Stimulated activated naive CD4-positive, alpha-beta T cell (primary cell): ENCODE results near the gene TRAPPC11.
"Not testable (repeated sequence)": the region's sequence is repeated elsewhere in the genome, so short reads cannot be mapped to it uniquely, and the experiment has no call there.

Source experiments
- DNase-seq, 6 experiments: peaks; one replicate each; lab custom pipeline; 2025; lab: John Stamatoyannopoulos, UW

TRAPPC11 gene

DNA sequence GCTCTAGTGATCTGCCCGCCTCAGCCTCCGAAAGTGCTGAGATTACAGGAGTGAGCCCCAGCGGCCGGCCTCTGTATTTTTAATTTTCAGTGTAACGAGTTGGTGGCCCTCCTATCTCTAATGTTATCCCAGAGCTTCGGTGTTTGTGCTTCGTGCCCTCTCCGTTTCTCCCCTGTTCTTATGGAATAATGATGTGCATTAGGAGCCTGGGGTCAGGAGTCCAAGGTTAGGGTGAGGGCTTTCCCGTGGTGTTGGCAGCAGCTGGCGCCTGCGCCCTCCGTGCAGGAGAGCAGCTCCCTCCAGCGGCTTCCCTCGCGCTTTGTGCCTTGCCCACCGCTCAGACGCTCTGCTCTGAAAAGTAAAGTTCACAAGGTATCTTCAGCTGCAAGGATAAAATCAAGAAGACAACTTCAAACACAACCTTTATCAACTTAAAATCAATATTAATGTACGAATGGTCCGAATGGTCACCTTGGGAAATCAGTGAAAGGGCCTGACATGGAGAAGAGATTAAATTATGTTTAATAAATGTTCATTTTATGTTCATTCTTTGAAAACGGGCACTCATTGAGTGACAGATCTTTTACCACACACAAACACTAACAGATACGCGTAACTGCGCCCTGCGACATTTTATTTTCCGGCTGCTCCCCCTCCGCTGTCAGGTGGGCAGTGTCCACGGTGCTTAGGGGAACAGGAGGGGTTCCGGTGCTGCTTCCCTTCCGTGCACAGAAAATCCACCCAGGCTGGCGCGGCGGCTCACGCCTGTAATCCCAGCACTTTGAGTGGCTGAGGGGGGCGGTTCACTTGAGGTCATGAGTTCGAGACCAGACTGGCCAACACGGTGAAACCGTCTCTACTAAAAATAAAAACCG lies 62.4 kb downstream of the TRAPPC11 start:
- DNase-seq: peak in 5 of 6 experiments; percentile 23 to 32 (median 27)

DNA sequence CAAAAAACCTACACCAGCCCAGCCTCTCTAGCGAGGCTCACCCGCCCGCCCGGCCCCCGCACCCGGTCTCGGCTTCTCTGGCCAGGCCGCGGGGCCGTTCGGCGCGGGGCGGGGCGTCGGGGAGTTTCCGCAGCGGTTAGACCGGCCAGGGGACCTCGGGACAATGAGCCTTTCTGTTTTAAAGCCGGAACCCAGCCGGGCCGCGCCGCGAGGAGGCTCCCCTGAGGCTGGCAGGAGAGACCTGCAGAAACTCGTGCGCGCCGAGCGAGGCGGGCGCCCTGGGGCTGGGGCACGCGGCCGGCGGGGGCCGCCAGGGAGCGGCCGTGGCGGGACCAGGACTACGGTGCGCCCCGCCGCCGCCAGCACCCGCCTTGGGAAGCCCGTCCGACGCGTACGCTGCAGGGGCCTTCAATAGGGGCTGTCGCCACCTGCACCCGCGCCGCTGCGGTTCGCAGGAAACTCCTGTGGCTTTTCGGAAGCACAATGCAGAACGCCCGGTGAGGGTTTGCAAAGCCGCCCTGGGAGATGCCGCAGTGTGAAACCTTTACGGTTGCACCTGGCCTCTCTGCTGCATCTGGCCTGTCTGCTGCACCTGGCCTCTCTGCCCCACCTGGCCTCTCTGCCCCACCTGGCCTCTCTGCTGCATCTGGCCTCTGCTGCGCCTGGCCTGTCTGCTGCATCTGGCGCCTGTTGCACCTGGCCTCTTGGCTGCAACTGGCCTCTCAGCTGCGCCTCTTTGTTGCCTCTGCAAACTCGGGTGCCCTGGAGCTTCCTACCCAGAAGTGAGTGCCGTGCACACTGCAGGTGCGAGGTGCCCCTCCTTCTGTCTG lies 63.9 kb downstream of the TRAPPC11 start:
- peak; percentile 15 to 49 (median 41) for DNase-seq

DNA sequence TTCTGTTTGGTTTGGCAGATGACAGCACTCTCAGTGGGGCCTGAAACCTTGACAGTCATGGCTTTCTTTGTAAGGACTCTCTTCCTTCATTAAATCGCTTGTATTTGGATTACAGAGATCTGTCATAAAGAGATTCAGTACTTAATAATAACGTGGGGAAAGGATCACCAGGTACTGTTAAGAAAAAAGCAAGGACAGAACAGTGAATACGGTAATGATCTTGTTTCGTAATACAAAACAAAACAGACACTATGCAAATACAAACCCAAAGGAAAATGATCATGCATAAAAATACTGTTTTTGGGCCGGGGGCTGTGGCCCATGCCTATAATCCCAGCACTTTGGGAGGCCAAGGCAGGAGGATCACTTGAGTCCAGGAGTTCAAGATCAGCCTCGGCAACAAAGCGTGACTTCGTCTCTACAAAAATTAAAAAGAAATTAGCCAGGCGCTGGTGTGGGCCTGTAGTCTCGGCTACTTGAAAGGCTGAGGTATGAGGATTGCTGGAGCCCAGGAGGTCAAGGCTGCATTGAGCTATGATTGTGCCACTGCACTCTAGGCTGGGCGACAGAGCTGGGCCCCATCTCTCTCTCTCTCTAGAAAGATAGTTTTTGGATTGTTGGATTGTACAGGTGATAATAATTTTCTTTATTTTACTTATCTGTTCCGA lies 64.6 kb downstream of the TRAPPC11 start:
- DNase-seq: no peak

DNA sequence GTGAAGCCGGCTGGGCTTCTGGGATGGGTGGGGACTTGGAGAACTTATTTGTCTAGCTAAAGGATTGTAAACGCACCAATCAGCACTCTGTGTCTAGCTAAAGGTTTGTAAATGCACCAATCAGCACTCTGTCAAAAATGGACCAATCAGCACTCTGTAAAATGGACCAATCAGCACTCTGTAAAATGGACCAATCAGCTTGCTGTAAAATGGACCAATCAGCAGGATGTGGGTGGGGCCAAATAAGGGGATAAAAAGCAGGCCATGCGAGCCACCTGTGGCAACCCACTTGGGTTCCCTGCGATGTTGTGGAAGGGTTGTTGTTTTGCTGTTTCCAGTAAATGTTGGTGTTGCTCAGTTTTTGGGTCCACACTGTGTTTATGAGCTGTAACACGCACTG lies 66.5 kb downstream of the TRAPPC11 start:
- DNase-seq: not testable (repeated sequence)

DNA sequence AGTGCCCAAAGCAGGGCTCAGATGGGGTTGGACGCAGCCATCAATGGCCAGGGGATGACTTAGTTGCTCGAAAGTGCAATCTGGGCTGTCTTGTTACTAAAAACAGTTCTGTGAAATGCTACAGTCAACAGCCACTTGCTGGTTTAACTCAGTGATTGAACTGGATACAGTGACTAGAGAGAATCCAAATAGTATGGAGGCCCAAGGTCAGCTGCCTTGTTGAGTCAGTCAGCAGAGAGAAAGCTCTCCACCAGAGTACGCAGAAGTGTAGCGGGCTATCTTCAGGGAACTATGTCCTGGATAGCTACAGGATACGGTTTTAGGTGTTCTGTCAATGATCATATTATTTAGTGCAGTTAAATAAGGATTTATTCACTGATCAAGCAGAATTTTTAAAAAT lies 68.4 kb downstream of the TRAPPC11 start:
- no peak for DNase-seq

DNA sequence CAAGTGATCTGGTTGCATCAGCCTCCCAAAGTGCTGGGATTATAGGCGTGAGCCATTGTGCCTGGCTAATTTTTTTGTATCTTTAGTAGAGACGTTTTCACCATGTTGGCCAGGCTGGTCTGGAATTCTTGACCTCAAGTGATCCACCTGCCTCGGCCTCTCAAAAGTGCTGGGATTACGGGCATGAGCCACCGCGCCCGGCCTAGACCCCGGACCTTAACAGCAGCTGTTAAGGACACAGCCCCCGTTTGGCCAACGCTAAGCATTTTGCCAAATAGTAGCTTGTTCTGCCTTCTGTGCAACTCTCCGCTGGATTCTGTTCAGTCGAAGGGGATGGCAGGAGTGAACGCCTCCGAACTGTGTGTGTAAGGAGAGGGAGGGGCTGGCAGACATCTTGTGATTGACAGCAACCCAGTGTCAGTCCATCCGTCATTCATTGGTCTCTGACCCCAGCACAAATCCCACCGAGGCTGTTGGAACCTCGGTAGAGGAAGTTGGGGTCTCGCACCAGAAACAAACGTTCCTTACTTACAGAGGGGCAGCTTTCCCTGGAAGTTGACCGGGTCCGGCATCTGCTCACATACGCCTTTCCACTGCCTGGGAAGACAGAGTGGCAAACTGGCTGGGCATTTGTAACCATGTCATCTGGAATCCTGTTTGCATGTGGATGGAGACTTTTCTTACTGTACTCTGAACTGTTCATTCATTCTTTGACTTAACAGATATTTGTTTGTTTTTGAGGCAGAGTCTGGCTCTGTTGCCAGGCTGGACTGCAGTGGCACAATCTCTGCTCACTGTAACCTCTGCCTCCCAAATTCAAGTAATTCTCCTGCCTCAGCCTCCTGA lies 69.4 kb downstream of the TRAPPC11 start:
- no peak for DNase-seq

DNA sequence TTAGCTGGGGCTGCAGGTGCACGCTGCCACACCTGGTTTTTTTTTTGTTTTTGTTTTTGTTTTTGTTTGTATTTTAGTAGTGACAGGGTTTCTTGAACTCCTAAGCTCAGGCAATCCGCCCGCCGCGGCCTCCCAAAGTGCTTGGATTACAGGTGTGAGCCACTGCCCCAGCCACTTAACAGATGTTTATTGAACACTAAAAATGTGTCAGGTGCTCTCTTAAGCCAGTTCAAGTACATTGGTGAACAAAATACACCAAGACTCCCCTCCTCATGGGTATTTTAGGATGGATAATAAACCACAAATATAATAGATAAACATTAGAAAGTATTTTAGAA lies 69.9 kb downstream of the TRAPPC11 start:
- no peak for DNase-seq

DNA sequence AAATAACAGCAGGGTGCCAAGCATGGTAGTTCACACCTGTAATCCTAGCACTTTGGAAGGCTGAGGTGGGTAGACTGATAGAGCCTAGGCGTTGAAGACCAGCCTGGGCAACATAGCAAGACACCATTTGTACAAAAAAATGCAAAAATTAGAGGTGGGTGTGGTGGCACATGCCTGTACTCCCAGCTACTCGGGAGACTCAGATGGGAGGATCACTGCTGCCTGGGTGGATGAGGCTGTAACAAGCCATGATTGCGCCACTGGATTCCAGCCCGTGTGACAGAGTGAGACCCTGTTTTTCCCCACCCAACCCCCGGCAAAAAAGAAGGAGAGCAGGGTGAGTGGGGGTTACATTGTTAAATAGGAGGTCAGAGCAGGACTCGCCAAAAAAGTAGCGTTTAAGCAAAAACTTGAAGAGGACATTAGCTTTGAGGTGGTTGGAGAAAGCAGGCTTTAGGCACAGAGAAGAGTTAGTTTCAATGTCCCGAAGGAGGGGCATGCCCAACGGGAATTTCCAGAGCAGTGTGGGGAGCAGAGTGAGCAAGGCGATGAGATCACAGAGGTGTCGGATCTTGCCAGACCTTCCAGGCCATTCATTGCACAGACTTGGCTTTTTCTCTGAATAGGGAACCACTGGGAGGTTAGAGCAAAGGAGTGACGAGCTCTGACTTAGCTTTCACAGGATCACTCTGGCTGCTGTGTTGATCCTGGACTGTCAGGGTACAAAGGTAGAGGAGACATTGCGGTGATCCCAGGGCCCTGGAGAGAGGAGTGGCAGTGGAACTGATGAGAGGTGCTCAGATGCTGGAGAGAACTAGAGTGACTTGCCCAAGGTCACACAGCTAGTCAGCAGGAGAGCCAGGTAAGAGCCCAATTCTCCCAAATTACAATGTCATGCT lies 70.6 kb downstream of the TRAPPC11 start:
- DNase-seq: no peak

DNA sequence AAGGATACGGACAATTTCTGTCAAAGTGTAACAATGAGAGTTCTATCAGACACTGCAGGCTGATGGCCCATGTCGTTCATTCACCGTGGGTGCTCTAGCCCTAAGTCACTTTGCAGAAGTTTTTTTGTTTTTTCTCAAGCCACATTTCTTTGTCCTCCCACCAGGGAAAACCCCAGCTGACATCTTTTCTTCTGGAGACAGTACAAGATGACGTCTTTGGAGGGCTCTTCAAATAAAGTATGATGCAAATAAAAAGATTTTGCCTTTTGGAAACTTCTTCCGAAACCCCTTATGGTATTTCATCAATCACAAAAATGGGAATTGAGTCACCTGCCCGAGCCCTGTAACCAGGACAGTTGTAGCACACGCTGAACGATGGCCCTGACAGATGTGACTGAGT lies 73.2 kb downstream of the TRAPPC11 start:
- DNase-seq: no peak

DNA sequence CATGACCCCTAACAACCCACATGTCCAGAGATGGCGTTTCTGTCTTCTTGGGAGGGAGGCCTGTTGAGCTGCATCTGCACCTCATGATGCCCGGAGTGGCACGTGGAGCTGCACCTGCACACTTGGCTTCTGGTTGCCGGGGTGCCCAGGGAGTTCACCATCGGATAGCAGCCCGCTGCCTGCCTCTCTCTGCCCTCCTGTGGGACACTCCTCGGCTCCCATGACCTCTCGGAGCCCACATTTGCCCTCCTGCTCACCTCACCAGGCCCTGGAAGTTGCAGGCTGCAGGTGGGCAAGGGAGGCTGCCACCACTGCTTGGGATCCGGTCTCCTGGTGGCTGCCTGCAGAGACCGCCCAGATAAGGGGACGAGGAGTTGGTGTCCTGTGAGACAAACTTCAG lies 74.1 kb downstream of the TRAPPC11 start:
- no peak for DNase-seq

DNA sequence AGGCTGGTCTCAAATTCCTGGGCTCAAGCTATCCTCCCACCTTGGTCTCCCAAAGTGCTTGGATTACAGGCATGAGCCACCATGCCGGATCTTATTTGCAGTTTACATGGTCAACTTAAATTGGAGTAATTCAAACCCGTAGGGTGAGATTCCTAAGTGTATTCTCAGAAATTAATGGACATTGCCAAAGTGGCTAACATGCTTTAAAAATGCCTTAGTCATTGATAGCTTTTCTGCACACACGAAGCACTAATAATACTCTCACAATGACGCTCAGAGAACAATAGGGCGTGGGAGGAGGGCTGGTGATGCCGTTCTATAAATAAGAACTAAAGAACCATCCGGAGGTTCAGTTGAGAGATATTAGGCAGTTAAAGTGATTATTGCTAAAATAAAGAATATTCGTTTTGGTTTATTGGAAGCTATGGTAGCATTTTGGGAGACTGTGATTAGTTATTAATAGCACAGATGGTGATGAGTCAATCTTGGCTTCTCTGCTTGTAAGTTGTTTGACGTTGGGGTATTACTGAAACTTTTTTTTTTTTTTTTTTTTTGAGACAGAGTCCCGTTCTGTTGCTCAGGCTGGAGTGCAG lies 79.1 kb downstream of the TRAPPC11 start:
- DNase-seq: no peak

DNA sequence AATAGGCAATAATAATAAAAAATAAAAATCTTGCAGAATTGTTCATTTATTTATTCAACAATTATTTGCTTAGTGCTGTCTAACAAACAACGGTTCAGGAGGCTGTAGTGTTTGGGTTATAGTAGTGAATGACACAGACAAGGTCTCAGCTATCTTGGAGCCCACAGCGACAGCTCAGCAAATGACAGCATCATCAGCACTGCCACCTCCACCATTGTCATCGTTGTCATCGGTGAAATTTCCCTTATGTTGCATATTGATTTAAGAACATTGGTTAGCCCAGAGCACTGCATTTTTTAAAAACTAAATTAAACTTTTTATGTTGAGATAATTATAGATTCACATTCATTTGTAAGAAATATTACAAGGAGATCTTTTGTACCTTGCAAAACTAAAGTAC lies 79.9 kb downstream of the TRAPPC11 start:
- no peak for DNase-seq

DNA sequence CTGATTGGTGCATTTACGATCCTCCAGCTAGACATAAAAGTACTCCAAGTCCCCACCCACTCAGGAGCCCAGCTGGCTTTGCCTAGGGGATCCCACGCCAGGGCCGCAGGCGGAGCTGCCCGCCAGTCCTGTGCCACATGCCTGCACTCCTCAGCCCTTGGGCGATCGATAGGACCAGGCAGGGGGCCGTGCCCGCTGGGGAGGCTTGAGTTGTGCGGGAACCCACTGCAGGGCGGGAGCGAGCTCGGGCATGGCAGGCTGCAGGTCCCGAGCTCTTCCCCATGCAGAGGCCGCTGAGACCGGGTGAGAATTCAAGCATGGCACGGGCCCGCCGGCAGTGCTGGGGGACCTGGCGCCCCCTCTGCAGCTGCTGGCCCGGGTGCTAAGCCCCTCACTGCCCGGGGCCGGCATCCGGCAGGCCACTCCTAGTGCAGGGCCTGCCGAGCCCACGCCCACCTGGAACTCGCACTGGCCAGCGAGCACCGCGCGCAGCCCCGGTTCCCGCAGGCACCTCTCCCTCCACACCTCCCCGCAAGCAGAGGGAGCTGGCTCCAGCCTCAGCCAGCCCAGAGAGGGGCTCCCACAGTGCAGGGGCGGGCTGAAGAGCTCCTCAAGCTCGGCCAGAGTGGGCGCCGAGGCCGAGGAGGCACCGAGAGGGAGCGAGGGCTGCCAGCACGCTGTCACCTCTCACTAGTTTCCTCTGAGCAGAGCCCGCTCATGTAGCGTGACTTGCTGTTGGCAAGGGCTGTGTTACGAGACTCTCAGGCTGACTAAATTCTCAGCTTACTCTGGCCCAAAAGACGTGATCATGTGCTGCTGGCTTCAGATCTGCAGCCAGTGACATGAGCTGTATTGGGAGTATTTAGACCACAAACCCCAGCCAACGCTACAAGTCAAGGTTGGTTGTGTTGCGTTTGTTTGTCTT lies 87.5 kb downstream of the TRAPPC11 start:
- no peak for DNase-seq

DNA sequence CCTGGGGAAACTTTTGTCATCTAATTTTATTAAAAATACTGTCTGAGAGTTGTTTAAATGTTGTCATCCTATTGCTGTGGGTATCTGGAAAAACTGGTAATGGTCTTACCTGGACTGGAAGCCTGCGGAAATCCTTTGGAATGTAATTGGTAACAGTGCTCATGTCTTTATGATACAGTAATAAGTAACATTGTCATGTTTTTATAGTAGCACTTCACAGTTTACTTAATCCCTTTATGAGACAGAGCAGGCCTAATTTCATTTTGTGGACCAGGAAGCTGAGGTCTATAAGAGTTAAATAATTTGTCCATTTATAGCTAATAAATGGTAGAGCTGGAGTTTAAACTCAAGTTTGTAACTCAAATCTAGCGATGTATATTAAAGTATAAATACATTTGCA lies 88.3 kb downstream of the TRAPPC11 start:
- DNase-seq: no peak

DNA sequence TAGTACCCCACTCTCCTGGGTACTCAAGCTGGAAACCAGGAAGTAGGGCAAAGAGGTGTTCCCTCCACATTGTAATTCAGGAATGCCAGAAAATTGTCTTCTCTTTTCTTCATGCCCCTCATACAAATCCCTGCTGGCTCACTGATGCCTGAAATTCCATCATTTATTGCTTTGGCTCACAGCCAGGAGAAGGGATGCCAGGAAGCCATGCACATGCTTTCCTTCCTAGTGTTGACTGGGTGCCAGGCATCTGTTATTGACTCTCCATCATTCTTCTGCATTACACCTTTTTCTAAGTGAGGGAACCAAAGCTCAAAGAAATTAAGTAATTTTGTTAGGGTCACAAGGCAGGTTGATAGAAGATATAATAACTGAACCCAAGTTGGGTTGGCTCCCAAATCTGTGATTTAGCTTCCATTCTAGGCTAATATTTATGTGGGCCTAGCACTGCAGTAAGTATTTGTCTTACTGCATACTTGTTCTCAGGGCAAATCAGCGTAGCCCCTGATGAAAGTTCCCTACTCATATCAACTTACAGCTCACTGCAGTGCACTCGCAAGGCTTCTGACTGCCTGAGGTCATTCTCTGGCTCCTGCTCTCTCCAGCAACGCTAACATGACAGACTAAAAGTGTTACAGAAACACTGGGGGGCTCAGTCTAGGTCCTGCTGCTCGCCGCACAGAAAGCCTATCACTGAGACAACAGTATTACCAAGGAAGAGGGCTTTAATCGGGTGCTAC lies 89.0 kb downstream of the TRAPPC11 start:
- no peak for DNase-seq

DNA sequence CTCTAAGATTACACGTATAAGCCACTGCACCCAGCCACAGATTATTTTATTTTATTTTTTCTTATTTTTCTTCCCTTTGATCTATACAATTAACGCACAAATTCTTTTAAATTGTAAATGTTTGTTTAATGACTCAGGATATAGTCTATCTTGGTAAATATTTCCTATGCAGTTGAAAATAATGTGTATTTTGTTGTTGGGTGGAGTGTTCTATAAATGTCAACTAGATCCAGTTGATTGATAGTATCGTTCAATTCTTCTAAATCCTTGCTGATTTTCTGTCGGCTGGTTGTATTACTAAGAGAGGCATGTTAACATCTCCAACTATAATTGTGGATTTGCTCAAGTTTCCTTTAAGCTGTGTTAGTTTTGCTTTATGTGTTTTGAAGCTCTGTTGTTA lies 92.0 kb downstream of the TRAPPC11 start:
- no peak for DNase-seq

DNA sequence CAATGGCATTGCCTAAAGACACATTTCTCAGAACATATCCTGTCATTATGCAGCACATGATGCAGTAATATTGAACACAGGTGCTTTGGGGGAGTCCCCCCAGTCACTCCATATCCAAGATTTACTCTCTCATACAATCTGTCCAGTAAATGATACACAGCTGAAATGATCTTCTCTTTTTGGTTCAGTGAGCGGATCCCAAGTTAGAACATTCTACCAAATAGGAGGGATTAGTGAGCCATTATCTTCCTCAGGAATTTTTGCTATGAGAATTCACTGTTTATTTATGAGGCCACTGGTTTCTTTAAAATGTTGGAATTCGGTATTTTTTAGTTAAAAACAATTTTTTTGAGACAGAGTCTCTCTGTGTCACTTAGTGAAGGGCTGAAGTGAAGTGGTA lies 96.5 kb downstream of the TRAPPC11 start:
- no peak for DNase-seq

DNA sequence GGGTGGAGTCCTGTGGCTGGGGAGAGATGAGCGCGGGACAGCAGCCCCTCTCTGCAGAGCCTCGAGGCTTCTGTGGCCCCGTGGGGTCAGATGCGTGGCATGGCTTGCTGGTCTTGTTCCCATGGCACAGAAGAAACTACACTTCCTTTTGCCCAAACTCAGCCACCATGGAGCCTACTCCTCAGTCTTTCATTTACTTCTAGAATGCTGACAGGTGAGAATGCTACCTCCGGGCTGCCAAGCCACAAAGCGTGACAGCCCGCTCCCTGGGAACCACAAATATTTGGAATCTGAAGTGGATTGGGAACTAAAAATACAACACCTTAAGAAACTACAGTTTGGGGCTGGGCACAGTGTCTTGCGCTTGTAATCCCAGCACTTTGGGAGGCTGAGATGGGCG lies 98.0 kb downstream of the TRAPPC11 start:
- no peak for DNase-seq
